Natural killer cell (primary cell): Measurements from ENCODE around the gene SUPT7L. TPM values are rescaled to one million over a fixed set of nuclear protein-coding genes. Genes with fewer than 3 reads are reported as not detected.
"Not testable (repeated sequence)": the region's sequence is repeated elsewhere in the genome, so short reads cannot be mapped to it uniquely, and the experiment has no call there.

Experiments
- ATAC-seq, 3 donors: fragments of 150-1000 bp in 2 of 3; fragments of 200-7000 bp in 1 of 3; cut with Tn5 transposase; 1 replicate in 1 of 3; 2 replicates in 2 of 3; pipeline ENCODE4 v1.10.0; 2021; ENCODE audit warnings: mild to moderate bottlenecking in 2 of 3, moderate library complexity in 2 of 3
- DNase-seq, 2 donors: peaks; one replicate each; pipeline versions ENCODE4 v3.0.0 to v3.0.0-alpha.2; 2013 to 2021; ENCODE audit warnings: mixed read lengths in 1 of 2
- H3K27ac ChIP-seq: one replicate; pipeline ENCODE4 v1.5.1; 2013; ENCODE audit warnings: mild to moderate bottlenecking, low read length
- H3K27me3 ChIP-seq: one replicate; pipeline ENCODE4 v1.6.1; 2013; ENCODE audit warnings: low read length; ENCODE audit not compliant: control insufficient read depth, insufficient read depth
- H3K36me3 ChIP-seq: one replicate; pipeline ENCODE4 v1.6.1; 2013; ENCODE audit warnings: low read length; ENCODE audit not compliant: control insufficient read depth, insufficient read depth
- H3K4me1 ChIP-seq: one replicate; pipeline ENCODE4 v1.6.1; 2013; ENCODE audit warnings: low read length; ENCODE audit not compliant: control insufficient read depth, insufficient read depth
- H3K4me3 ChIP-seq: one replicate; pipeline ENCODE4 v1.5.1; 2013; ENCODE audit warnings: low read length
- H3K9me3 ChIP-seq: one replicate; pipeline ENCODE4 v1.6.1; 2013; ENCODE audit warnings: low read length; ENCODE audit not compliant: control insufficient read depth, insufficient read depth
- H3K27ac Mint-ChIP-seq, 2 donors: one replicate each; pipeline ENCODE4 v1.8.0; 2022; ENCODE audit warnings: mild to moderate bottlenecking in 2 of 2, mixed read lengths in 2 of 2, moderate library complexity in 1 of 2
- H3K27me3 Mint-ChIP-seq, 2 donors: one replicate each; pipeline ENCODE4 v1.8.0; 2022; ENCODE audit warnings: low read depth in 2 of 2, mixed read lengths in 2 of 2
- H3K36me3 Mint-ChIP-seq: one replicate; pipeline ENCODE4 v1.8.0; 2022; ENCODE audit warnings: mixed read lengths
- H3K4me1 Mint-ChIP-seq, 2 donors: one replicate each; pipeline ENCODE4 v1.8.0; 2022; ENCODE audit warnings: mixed read lengths in 2 of 2
- H3K4me3 Mint-ChIP-seq: one replicate; pipeline ENCODE4 v1.8.0; 2022; ENCODE audit warnings: mild to moderate bottlenecking, moderate library complexity, mixed read lengths
- H3K9me3 Mint-ChIP-seq, 2 donors: one replicate each; pipeline ENCODE4 v1.8.0; 2022; ENCODE audit warnings: mixed read lengths in 2 of 2
- WGBS: methylation state at CpG from one replicate; pipeline ENCODE4 v1.1.7; 2013; ENCODE audit warnings: missing lambda C conversion rate; ENCODE audit not compliant: insufficient coverage; 5-methylcytosine and 5-hydroxymethylcytosine counted together
- intact Hi-C: fragments of 100-400 bp; cut with micrococcal nuclease; formaldehyde crosslinking; loops from one replicate; pipeline ENCODE4 v1.14.2; 2022
- total RNA-seq, 4 donors: library from RNA; stranded (reverse); fragments of 120-200 nt in 1 of 4; gene quantifications; one replicate each; pipeline versions ENCODE4 v1.2.3 to v1.2.4, GENCODE V29; 2013 to 2022
- TF ChIP-seq, protein P1 (sequence below): fragments of 200-600 bp; IDR thresholded peaks from one replicate; pipeline ENCODE4 v1.8.0; 2022; ENCODE audit warnings: antibody characterized with exemption

The SUPT7L gene
- total RNA-seq, 3 donors from 2014 or later (not counting 1 experiment from before 2014, with no cell fraction given), result 52.2 to 53.7 (median 52.8) TPM

- Mint-ChIP-seq H3K4me1 (peaks cover 6 to 13% of the 10 kb centered on the region in 2 donors), H3K9me3 (no peaks in the 10 kb centered on the region), H3K36me3 (no peaks in the 10 kb centered on the region), H3K27me3 (no peaks in the 10 kb centered on the region), H3K27ac (no peak overlapping the region), H3K4me3 (no peak overlapping the region)
- no peak overlapping the region for H3K27ac ChIP-seq
- H3K36me3 ChIP-seq, result peaks cover 34% of the 10 kb centered on the region
- H3K9me3 ChIP-seq, result no peaks in the 10 kb centered on the region
- no peak overlapping the region for H3K4me3 ChIP-seq
- H3K27me3 ChIP-seq, result no peaks in the 10 kb centered on the region
- no peak for DNase-seq
- intact Hi-C loops, result no loop called here
- peaks cover 16% of the 10 kb centered on the region for H3K4me1 ChIP-seq
- TF ChIP-seq, protein P1, sequence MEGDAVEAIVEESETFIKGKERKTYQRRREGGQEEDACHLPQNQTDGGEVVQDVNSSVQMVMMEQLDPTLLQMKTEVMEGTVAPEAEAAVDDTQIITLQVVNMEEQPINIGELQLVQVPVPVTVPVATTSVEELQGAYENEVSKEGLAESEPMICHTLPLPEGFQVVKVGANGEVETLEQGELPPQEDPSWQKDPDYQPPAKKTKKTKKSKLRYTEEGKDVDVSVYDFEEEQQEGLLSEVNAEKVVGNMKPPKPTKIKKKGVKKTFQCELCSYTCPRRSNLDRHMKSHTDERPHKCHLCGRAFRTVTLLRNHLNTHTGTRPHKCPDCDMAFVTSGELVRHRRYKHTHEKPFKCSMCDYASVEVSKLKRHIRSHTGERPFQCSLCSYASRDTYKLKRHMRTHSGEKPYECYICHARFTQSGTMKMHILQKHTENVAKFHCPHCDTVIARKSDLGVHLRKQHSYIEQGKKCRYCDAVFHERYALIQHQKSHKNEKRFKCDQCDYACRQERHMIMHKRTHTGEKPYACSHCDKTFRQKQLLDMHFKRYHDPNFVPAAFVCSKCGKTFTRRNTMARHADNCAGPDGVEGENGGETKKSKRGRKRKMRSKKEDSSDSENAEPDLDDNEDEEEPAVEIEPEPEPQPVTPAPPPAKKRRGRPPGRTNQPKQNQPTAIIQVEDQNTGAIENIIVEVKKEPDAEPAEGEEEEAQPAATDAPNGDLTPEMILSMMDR, result no peak
- ATAC-seq, result no peak
These were observed 26.6 kb upstream of the SUPT7L start for GRCh38 chr2:27690052-27690451.

DNA sequence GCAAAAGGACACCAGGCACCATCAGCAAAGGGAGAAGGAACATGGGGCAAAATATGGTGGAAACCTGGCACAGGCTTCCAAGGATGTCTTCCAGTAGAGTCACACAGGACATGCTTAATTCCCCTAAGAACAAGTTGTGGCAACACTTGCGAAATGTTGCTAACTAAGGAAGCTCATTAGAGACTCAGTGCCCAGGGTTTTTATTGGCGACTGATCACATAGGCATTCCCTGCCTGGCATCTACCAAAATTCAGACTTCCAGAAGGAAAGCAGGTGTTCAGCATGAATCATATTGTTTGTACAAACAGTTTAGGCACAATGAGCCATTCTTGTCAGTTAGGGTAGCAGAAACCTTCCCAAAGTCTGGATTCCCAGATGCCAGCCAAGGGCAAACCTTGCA lies 26.0 kb upstream of the SUPT7L start:
- intact Hi-C loops, result no loop called here
- H3K4me3 ChIP-seq, result no peak overlapping the region
- Mint-ChIP-seq H3K36me3 (no peaks in the 10 kb centered on the region), H3K27ac (no peak overlapping the region), H3K4me1 (peaks cover 12 to 19% of the 10 kb centered on the region in 2 donors), H3K27me3 (no peaks in the 10 kb centered on the region), H3K9me3 (no peaks in the 10 kb centered on the region), H3K4me3 (no peak overlapping the region)
- TF ChIP-seq, protein P1, result no peak
- no peaks in the 10 kb centered on the region for H3K9me3 ChIP-seq
- H3K36me3 ChIP-seq, result peaks cover 32% of the 10 kb centered on the region
- ATAC-seq (no peak), DNase-seq (no peak)
- peaks cover 19% of the 10 kb centered on the region for H3K4me1 ChIP-seq
- H3K27ac ChIP-seq, result no peak overlapping the region
- WGBS, result 98% methylated on average over 2 of the region's 2 CpGs
- no peaks in the 10 kb centered on the region for H3K27me3 ChIP-seq

DNA sequence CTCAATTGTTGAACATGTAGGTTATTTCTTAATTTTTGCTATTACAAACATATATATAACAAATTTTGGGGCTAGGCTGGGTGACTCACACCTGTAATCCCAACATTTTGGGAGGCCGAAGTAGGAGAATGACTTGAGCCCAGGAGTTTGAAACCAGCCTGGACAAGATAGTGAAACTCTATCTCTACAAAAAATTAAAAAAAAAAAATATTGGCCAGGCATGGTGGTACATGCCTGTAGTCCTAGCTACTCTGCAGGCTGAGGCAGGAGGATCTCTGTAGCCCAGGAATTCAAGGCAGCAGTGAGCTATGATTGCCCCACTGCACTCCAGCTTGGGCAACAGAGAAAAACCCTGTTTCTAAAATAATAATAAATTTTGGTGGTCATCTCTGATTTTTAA lies 23.8 kb upstream of the SUPT7L start:
- 100% methylated on average over 1 of the region's 1 CpG for WGBS
- DNase-seq (no peak), ATAC-seq (no peak)
- TF ChIP-seq, protein P1, result no peak
- H3K4me1 ChIP-seq, result peaks cover 32% of the 10 kb centered on the region
- H3K27ac ChIP-seq, result peak overlapping the region; percentile 19
- intact Hi-C loops, result no loop called here
- no peak overlapping the region for H3K4me3 ChIP-seq
- Mint-ChIP-seq H3K9me3 (no peaks in the 10 kb centered on the region), H3K27ac (no peak overlapping the region), H3K4me3 (no peak overlapping the region), H3K4me1 (peaks cover 25 to 30% of the 10 kb centered on the region in 2 donors), H3K36me3 (no peaks in the 10 kb centered on the region), H3K27me3 (no peaks in the 10 kb centered on the region)
- peaks cover 24% of the 10 kb centered on the region for H3K36me3 ChIP-seq
- no peaks in the 10 kb centered on the region for H3K27me3 ChIP-seq
- no peaks in the 10 kb centered on the region for H3K9me3 ChIP-seq

- Mint-ChIP-seq H3K27me3 (no peaks in the 10 kb centered on the region), H3K27ac (peak overlapping the region; percentile 92 to 94), H3K4me1 (peaks cover 25 to 30% of the 10 kb centered on the region in 2 donors), H3K9me3 (no peaks in the 10 kb centered on the region), H3K36me3 (no peaks in the 10 kb centered on the region), H3K4me3 (peak overlapping the region; percentile 82)
- peaks cover 31% of the 10 kb centered on the region for H3K36me3 ChIP-seq
- no peaks in the 10 kb centered on the region for H3K9me3 ChIP-seq
- H3K27me3 ChIP-seq, result no peaks in the 10 kb centered on the region
- intact Hi-C loops, result no loop called here
- peak overlapping the region; percentile 71 for H3K27ac ChIP-seq
- ATAC-seq, result no peak
- H3K4me1 ChIP-seq, result peaks cover 32% of the 10 kb centered on the region
- WGBS, result no CpG with 5 or more reads among the region's 3 CpGs
- DNase-seq, result no peak
- H3K4me3 ChIP-seq, result no peak overlapping the region
- TF ChIP-seq, protein P1, result no peak
These were observed 22.2 kb upstream of the SUPT7L start for GRCh38 chr2:27685577-27685976.

DNA sequence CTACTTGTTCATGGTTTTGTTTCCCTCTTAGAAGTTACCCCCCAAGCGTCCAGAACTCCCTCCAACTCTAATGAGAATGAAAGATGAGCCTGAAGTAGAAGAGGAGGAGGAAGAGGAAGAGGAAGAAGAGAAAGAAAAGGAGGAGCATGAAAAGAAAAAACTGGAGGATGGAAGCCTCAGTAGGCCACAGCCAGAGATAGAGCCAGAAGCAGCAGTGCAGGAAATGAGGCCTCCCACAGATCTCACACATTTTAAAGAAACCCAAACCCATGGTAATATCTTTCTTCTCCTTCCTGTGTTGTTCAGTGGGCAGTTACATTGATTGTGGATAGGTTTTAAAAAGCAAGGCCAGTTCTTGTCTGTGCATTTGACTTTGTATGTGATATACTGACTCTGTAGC lies 21.6 kb upstream of the SUPT7L start:
- H3K9me3 ChIP-seq, H3K4me3 ChIP-seq, intact Hi-C loops, H3K36me3 Mint-ChIP-seq, H3K27me3 Mint-ChIP-seq, H3K9me3 Mint-ChIP-seq, H3K27me3 ChIP-seq: not testable (repeated sequence)
- Mint-ChIP-seq H3K4me1 (peaks cover 25 to 30% of the 10 kb centered on the region in 2 donors), H3K27ac (peak overlapping the region; percentile 92 to 94), H3K4me3 (peak overlapping the region; percentile 82)
- Histone ChIP-seq H3K27ac (peak overlapping the region; percentile 71), H3K4me1 (peaks cover 32% of the 10 kb centered on the region), H3K36me3 (peaks cover 31% of the 10 kb centered on the region)
- no CpG with 5 or more reads among the region's 1 CpG for WGBS
- peak; percentile 73 to 91 (median 84) for ATAC-seq
- peak in 1 of 2 donors; percentile 44 for DNase-seq
